H1 (cell line): Measurements from ENCODE around the gene NIM1K. TPM values are rescaled to one million over a fixed set of nuclear protein-coding genes. Genes with fewer than 3 reads are reported as not detected.

Experiments
- CTCF ChIA-PET: fragments of 300-600 bp; sonication (Branson Sonifier 250); formaldehyde crosslinking; loops from one replicate; lab custom pipeline; 2021; ENCODE audit not compliant: partially characterized antibody; lab: Charles Lee
- POLR2A ChIA-PET: fragments of 300-600 bp; sonication (Branson Sonifier 250); formaldehyde crosslinking; loops from one replicate; lab custom pipeline; 2021; ENCODE audit warnings: inconsistent platforms; ENCODE audit not compliant: partially characterized antibody; lab: Charles Lee
- DNase-seq, 2 experiments: peaks; one replicate each; pipeline versions ENCODE4 v3.0.0 to v3.0.0-alpha.2; 2010 to 2022; ENCODE audit warnings: low spot score in 2 of 2, low read depth in 1 of 2, mixed read lengths in 1 of 2
- FAIRE-seq: peaks from 2 replicates; lab custom pipeline; 2011; peaks lifted over from hg19 to GRCh38; lab: Jason Lieb, UNC
- H2AFZ ChIP-seq: 2 replicates; pipeline ENCODE4 v1.8.1; 2012; ENCODE audit warnings: low read length, inconsistent platforms
- H2AK5ac ChIP-seq: 2 replicates; pipeline ENCODE4 v1.6.1; 2013; ENCODE audit warnings: low read depth, low read length
- H2BK120ac ChIP-seq: replicated peaks from 2 replicates; pipeline ENCODE3; 2013; ENCODE audit warnings: low read depth, low read length, inconsistent platforms
- H2BK12ac ChIP-seq: 2 replicates; pipeline ENCODE4 v1.6.1; 2013; ENCODE audit warnings: low read depth, low read length
- H2BK15ac ChIP-seq: 2 replicates; pipeline ENCODE4 v1.6.1; 2013; ENCODE audit warnings: low read length
- H2BK20ac ChIP-seq: 2 replicates; pipeline ENCODE4 v1.6.1; 2013; ENCODE audit warnings: low read length
- H2BK5ac ChIP-seq: 2 replicates; pipeline ENCODE4 v1.6.1; 2013; ENCODE audit warnings: low read depth, low read length
- H3K14ac ChIP-seq: 2 replicates; pipeline ENCODE4 v1.6.1; 2013; ENCODE audit warnings: inconsistent platforms; ENCODE audit not compliant: insufficient read length
- H3K18ac ChIP-seq: 2 replicates; pipeline ENCODE4 v1.6.1; 2013; ENCODE audit warnings: low read length; ENCODE audit errors: extremely low read depth
- H3K23ac ChIP-seq: 2 replicates; pipeline ENCODE4 v1.6.1; 2013; ENCODE audit warnings: inconsistent platforms; ENCODE audit not compliant: insufficient read length
- H3K23me2 ChIP-seq: 2 replicates; pipeline ENCODE4 v1.6.1; 2013; ENCODE audit warnings: low read depth, low read length
- H3K27ac ChIP-seq: 2 replicates; pipeline ENCODE4 v1.6.1; 2011; ENCODE audit warnings: low read depth, low read length, inconsistent platforms
- H3K27me3 ChIP-seq, 4 experiments: replicated peaks in 1 of 4; 1 replicate in 1 of 4; 2 replicates in 3 of 4; pipeline versions ENCODE4 v1.6.1 to v1.8.1; 2011 to 2013; ENCODE audit warnings: low read length in 3 of 4, mild to moderate bottlenecking in 3 of 4, inconsistent platforms in 2 of 4, mixed read lengths in 2 of 4, moderate library complexity in 1 of 4; ENCODE audit not compliant: control insufficient read depth in 3 of 4, insufficient read depth in 3 of 4; ENCODE audit errors: extremely low read depth in 1 of 4
- H3K36me3 ChIP-seq, 4 experiments: 2 replicates each; pipeline versions ENCODE4 v1.6.1 to v1.8.1; 2011 to 2013; ENCODE audit warnings: mild to moderate bottlenecking in 4 of 4, low read length in 3 of 4, moderate library complexity in 2 of 4, control low read depth in 1 of 4, inconsistent platforms in 1 of 4; ENCODE audit not compliant: insufficient read depth in 4 of 4, control insufficient read depth in 2 of 4
- H3K4ac ChIP-seq: replicated peaks from 2 replicates; pipeline ENCODE3; 2013; ENCODE audit warnings: low read length, low read depth, mixed read lengths, inconsistent platforms; ENCODE audit not compliant: insufficient read length
- H3K4me1 ChIP-seq, 4 experiments: replicated peaks in 1 of 4; 1 replicate in 1 of 4; 2 replicates in 3 of 4; pipeline versions ENCODE4 v1.6.1 to v1.8.1; 2011 to 2013; ENCODE audit warnings: low read length in 3 of 4, inconsistent platforms in 2 of 4, mixed read lengths in 1 of 4; ENCODE audit not compliant: insufficient read depth in 4 of 4, control insufficient read depth in 3 of 4
- H3K4me2 ChIP-seq, 2 experiments: 2 replicates each; pipeline versions ENCODE4 v1.6.1 to v1.8.1; 2011 to 2013; ENCODE audit warnings: low read depth in 2 of 2, low read length in 2 of 2, control low read depth in 1 of 2, inconsistent platforms in 1 of 2, mild to moderate bottlenecking in 1 of 2; ENCODE audit not compliant: insufficient read depth in 1 of 2
- H3K4me3 ChIP-seq, 4 experiments: fragments of 200-600, 300-600 bp in 1 of 4; sonication (generic), shearing (Covaris generic), sonication (Bioruptor Twin) in 1 of 4; 2 replicates each; pipeline versions ENCODE4 v1.5.1 to v1.8.1; 2011 to 2016; ENCODE audit warnings: low read length in 4 of 4, low read depth in 3 of 4, control low read depth in 2 of 4, inconsistent platforms in 2 of 4, mild to moderate bottlenecking in 2 of 4, mixed read lengths in 1 of 4, moderate library complexity in 1 of 4; ENCODE audit not compliant: insufficient read depth in 2 of 4; ENCODE audit errors: extremely low read depth in 1 of 4
- H3K56ac ChIP-seq: replicated peaks from 2 replicates; pipeline ENCODE3; 2013; ENCODE audit warnings: low read depth, mild to moderate bottlenecking, mixed read lengths, low read length, inconsistent platforms; ENCODE audit not compliant: insufficient read length
- H3K79me1 ChIP-seq: 2 replicates; pipeline ENCODE4 v1.6.1; 2013; ENCODE audit warnings: low read depth, low read length, control low read depth
- H3K79me2 ChIP-seq, 2 experiments: 2 replicates each; pipeline versions ENCODE4 v1.6.1 to v1.8.1; 2012 to 2013; ENCODE audit warnings: low read length in 2 of 2, mild to moderate bottlenecking in 2 of 2, inconsistent platforms in 1 of 2; ENCODE audit not compliant: insufficient read depth in 2 of 2, control insufficient read depth in 1 of 2
- H3K9ac ChIP-seq, 4 experiments: replicated peaks in 1 of 4; 1 replicate in 1 of 4; 2 replicates in 3 of 4; pipeline versions ENCODE4 v1.6.1 to v1.8.1; 2011 to 2013; ENCODE audit warnings: low read depth in 3 of 4, low read length in 3 of 4, control low read depth in 2 of 4, mild to moderate bottlenecking in 2 of 4, moderate library complexity in 2 of 4, inconsistent platforms in 1 of 4; ENCODE audit errors: extremely low read depth in 1 of 4
- H3K9me3 ChIP-seq, 2 experiments: 2 replicates each; pipeline versions ENCODE4 v1.6.1 to v1.8.1; 2012 to 2013; ENCODE audit warnings: mild to moderate bottlenecking in 2 of 2, moderate library complexity in 2 of 2, control low read depth in 1 of 2, inconsistent platforms in 1 of 2, low read depth in 1 of 2, low read length in 1 of 2, mixed read lengths in 1 of 2; ENCODE audit not compliant: insufficient read depth in 2 of 2
- H4K20me1 ChIP-seq, 2 experiments: replicated peaks in 1 of 2; 2 replicates each; pipeline versions ENCODE3 to v1.8.1; 2011 to 2013; ENCODE audit warnings: inconsistent platforms in 2 of 2, low read length in 2 of 2, mild to moderate bottlenecking in 1 of 2; ENCODE audit not compliant: insufficient read depth in 2 of 2, control insufficient read depth in 1 of 2
- H4K5ac ChIP-seq: 2 replicates; pipeline ENCODE4 v1.6.1; 2013; ENCODE audit warnings: low read length, low read depth, mixed read lengths, inconsistent platforms; ENCODE audit not compliant: insufficient read length
- H4K8ac ChIP-seq: 2 replicates; pipeline ENCODE4 v1.8.0; 2013; ENCODE audit warnings: mild to moderate bottlenecking, moderate library complexity, low read length, inconsistent platforms; ENCODE audit not compliant: insufficient read depth; ENCODE audit errors: extremely low read depth
- H4K91ac ChIP-seq: replicated peaks from 2 replicates; pipeline ENCODE3; 2013; ENCODE audit warnings: low read length, mixed read lengths, inconsistent platforms; ENCODE audit not compliant: insufficient read length
- BACH1 ChIP-seq: IDR thresholded peaks from 2 replicates; pipeline ENCODE4 v1.6.1; 2012; ENCODE audit warnings: low read length, improper control_type of control experiment
- CHD1 ChIP-seq: IDR thresholded peaks from 2 replicates; pipeline ENCODE4 v1.6.1; 2012; ENCODE audit warnings: low read depth, low read length, improper control_type of control experiment
- RFX5 ChIP-seq: IDR thresholded peaks from 2 replicates; pipeline ENCODE4 v1.6.1; 2011; ENCODE audit warnings: low read depth, low read length, improper control_type of control experiment, borderline replicate concordance
- SAP30 ChIP-seq: fragments of 300-600 bp; sonication (generic); IDR thresholded peaks from 2 replicates; pipeline ENCODE4 v1.7.1; 2012; ENCODE audit warnings: low read length, moderate library complexity, mild to moderate bottlenecking, inconsistent platforms; ENCODE audit not compliant: insufficient read depth, insufficient replicate concordance
- SIX5 ChIP-seq: IDR thresholded peaks from 2 replicates; pipeline ENCODE4 v1.6.1; 2011; ENCODE audit warnings: mild to moderate bottlenecking, low read depth, low read length
- WGBS, 2 experiments: shearing (Covaris generic) in 1 of 2; methylation state at CpG; one replicate each; pipeline versions ENCODE4 v1.1.6 to v1.1.7; 2013 to 2015; ENCODE audit warnings: low lambda C conversion rate in 2 of 2, mixed read lengths in 2 of 2, inconsistent platforms in 1 of 2, low coverage in 1 of 2, missing lambda C conversion rate in 1 of 2; ENCODE audit not compliant: insufficient replicate concordance in 2 of 2, insufficient coverage in 1 of 2, insufficient read length in 1 of 2; ENCODE audit errors: extremely low coverage in 1 of 2, missing lambda C conversion rate in 1 of 2; 5-methylcytosine and 5-hydroxymethylcytosine counted together
- polyA plus RNA-seq, 7 experiments: library from polyadenylated mRNA; depleted of rRNA in 3 of 7; stranded (reverse) in 5 of 7; unstranded in 2 of 7; fragments of >200 nt in 5 of 7; fragments of 200-250 nt in 2 of 7; gene quantifications; 1 replicate in 5 of 7; 2 replicates in 1 of 7; 4 replicates in 1 of 7; pipeline versions ENCODE4 v1.2.1 to v1.2.3, GENCODE V29; 2011 to 2013; ENCODE audit warnings: missing spikeins in 2 of 7, mixed read lengths in 2 of 7
- total RNA-seq: library from RNA; stranded (reverse); fragmentation: NEBNext Ultra II Directional; extraction: Animal tissue kit (Norgen Biotek cat#: 25700); gene quantifications from 2 replicates; pipeline ENCODE4 v1.2.1, GENCODE V29; 2021
- TF ChIP-seq, protein P1 (sequence below): IDR thresholded peaks from 2 replicates; pipeline ENCODE4 v1.6.1; 2011; ENCODE audit warnings: low read depth, mild to moderate bottlenecking, low read length; ENCODE audit not compliant: insufficient read depth

The NIM1K gene
- total and polyA plus RNA-seq, 2 of the 8 experiments (the other 6 are each of a cell fraction or from before 2014, with no cell fraction given) = not detected

GRCh38 chr5:43150748-43151147, 41.3 kb upstream of the NIM1K start:
- DNase-seq = no peak

More at GRCh38 chr5:43150748-43151147, 41.3 kb upstream of the NIM1K start:
- TF ChIP-seq RFX5 (no peak), SIX5 (no peak), CHD1 (no peak), SAP30 (no peak), BACH1 (no peak)
- TF ChIP-seq, protein P1, sequence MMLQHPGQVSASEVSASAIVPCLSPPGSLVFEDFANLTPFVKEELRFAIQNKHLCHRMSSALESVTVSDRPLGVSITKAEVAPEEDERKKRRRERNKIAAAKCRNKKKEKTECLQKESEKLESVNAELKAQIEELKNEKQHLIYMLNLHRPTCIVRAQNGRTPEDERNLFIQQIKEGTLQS = no peak
- TF ChIP-seq, all 59 proteins: peak for 0
- no peak overlapping the region for H3K18ac ChIP-seq
- H3K9ac ChIP-seq = no peak overlapping the region
- no peak overlapping the region for H2BK120ac ChIP-seq
- no peak overlapping the region for H2AK5ac ChIP-seq
- H3K4me3 ChIP-seq = no peak overlapping the region
- H3K4me2 ChIP-seq = no peak overlapping the region
- no peaks in the 10 kb centered on the region; a peak in 3 of 7 replicates for H3K4me1 ChIP-seq
- FAIRE-seq = no peak
- no peak overlapping the region for H3K23ac ChIP-seq
- H4K20me1 ChIP-seq = peaks cover 0 to 9% of the 10 kb centered on the region in 2 experiments
- H3K79me2 ChIP-seq = peaks cover 0 to 18% of the 10 kb centered on the region in 2 experiments; a peak in 3 of 4 replicates
- CTCF ChIA-PET = no interaction called here
- H4K8ac ChIP-seq = no peak overlapping the region
- H3K56ac ChIP-seq = no peak overlapping the region
- 90% methylated on average over 2 of the region's 2 CpGs; no CpG with 5 or more reads in 1 of the 2 experiments for WGBS, 2 experiments
- no peak overlapping the region for H4K91ac ChIP-seq
- no peak overlapping the region for H3K4ac ChIP-seq
- H3K79me1 ChIP-seq = peaks cover under 1% of the 10 kb centered on the region
- no peak overlapping the region for H2BK12ac ChIP-seq
- no peak overlapping the region for H2AFZ ChIP-seq
- H3K14ac ChIP-seq = no peak overlapping the region
- no peak overlapping the region for H4K5ac ChIP-seq
- no peak overlapping the region for H3K27ac ChIP-seq
- no peaks in the 10 kb centered on the region for H3K23me2 ChIP-seq
- no peak overlapping the region for H2BK15ac ChIP-seq
- POLR2A ChIA-PET = interaction anchor here (1.0 kb wide), 1 partner anchor 9 kb away, joined by 3 read pairs; no protein-coding TSS in a partner anchor
- no peak overlapping the region for H2BK5ac ChIP-seq
- H2BK20ac ChIP-seq = no peak overlapping the region
- H3K9me3 ChIP-seq = no peaks in the 10 kb centered on the region
- H3K36me3 ChIP-seq = peaks cover 0 to 10% (median 0%) of the 10 kb centered on the region in 4 experiments; a peak in 5 of 8 replicates
- no peaks in the 10 kb centered on the region for H3K27me3 ChIP-seq
